NCI-H146 treated with DMSO at 0.1 percent for 48 hours (cell line): Measurements from ENCODE around the gene SYT15.
"Not testable (repeated sequence)": the region's sequence is repeated elsewhere in the genome, so short reads cannot be mapped to it uniquely, and the experiment has no call there.

Experiments
- DNase-seq: peaks from one replicate; lab custom pipeline; 2025; ENCODE audit not compliant: unreplicated experiment; lab: John Stamatoyannopoulos, UW

Gene SYT15

GRCh38 chr10:46556515-46557318 lies 22.2 kb upstream of the SYT15 start, which contains the start of gene GPRIN2:
Gene GPRIN2, minus strand, starts transcription at chr10:46556658. Its CDS starts 5,922 bp downstream, at chr10:46550736.
- no peak for DNase-seq

GRCh38 chr10:46557319-46558121 lies 21.4 kb upstream of the SYT15 start:
- DNase-seq = no peak

- no peak for DNase-seq
These were observed 20.9 kb upstream of the SYT15 start for GRCh38 chr10:46558122-46558391.

- no peak for DNase-seq
These were observed 20.3 kb upstream of the SYT15 start for GRCh38 chr10:46558392-46559185.

- DNase-seq = no peak
These were observed 19.7 kb upstream of the SYT15 start for GRCh38 chr10:46559231-46559671.

GRCh38 chr10:46560381-46560780 lies 18.5 kb upstream of the SYT15 start:
- DNase-seq = no peak

GRCh38 chr10:46560952-46561351 lies 18.0 kb upstream of the SYT15 start:
- DNase-seq = no peak

GRCh38 chr10:46565591-46566332 lies 13.2 kb upstream of the SYT15 start:
- DNase-seq = not testable (repeated sequence)

- DNase-seq = not testable (repeated sequence)
These were observed 11.8 kb upstream of the SYT15 start for GRCh38 chr10:46567151-46567550.

- not testable (repeated sequence) for DNase-seq
These were observed 8.3 kb upstream of the SYT15 start for GRCh38 chr10:46570655-46571054.

- DNase-seq = not testable (repeated sequence)
These were observed 6.2 kb upstream of the SYT15 start for GRCh38 chr10:46572765-46573164.

- DNase-seq = not testable (repeated sequence)
These were observed 5.6 kb upstream of the SYT15 start for GRCh38 chr10:46573314-46573713.

GRCh38 chr10:46573884-46574283 lies 5.0 kb upstream of the SYT15 start:
- DNase-seq = not testable (repeated sequence)

GRCh38 chr10:46577624-46578473 lies 1.1 kb upstream of the SYT15 start:
- DNase-seq = not testable (repeated sequence)

- not testable (repeated sequence) for DNase-seq
These were observed 450 bp downstream of the SYT15 start for GRCh38 chr10:46579378-46579777.

- DNase-seq = not testable (repeated sequence)
These were observed 3.1 kb downstream of the SYT15 start for GRCh38 chr10:46581997-46582396.

- DNase-seq = not testable (repeated sequence)
These were observed 3.6 kb downstream of the SYT15 start for GRCh38 chr10:46582568-46582967.

GRCh38 chr10:46584196-46584595 lies 5.3 kb downstream of the SYT15 start:
- DNase-seq = not testable (repeated sequence)

- not testable (repeated sequence) for DNase-seq
These were observed 6.3 kb downstream of the SYT15 start for GRCh38 chr10:46585246-46585645.

GRCh38 chr10:46587546-46587945 lies 8.6 kb downstream of the SYT15 start:
- not testable (repeated sequence) for DNase-seq
